Neural cell (in vitro differentiated cells): ENCODE measurements around the gene CAMSAP2. TPM values are rescaled to one million over a fixed set of nuclear protein-coding genes. Genes with fewer than 3 reads are reported as not detected.

Experiments
- H2AFZ ChIP-seq: fragments of 200-600, 300-800 bp; sonication (generic), shearing (Covaris generic); 2 replicates; pipeline ENCODE4 v1.6.0; 2014; ENCODE audit warnings: low read depth, mild to moderate bottlenecking, antibody characterized with exemption, low read length, moderate library complexity
- H3F3A ChIP-seq: fragments of 200-600 bp; shearing (Covaris generic); 2 replicates; pipeline ENCODE4 v1.6.1; 2016; ENCODE audit warnings: mild to moderate bottlenecking, moderate library complexity, mixed read lengths, antibody characterized with exemption, low read length; ENCODE audit not compliant: insufficient read depth, poor library complexity, severe bottlenecking
- H3K27ac ChIP-seq: fragments of 200-600, 300-800 bp; sonication (generic), shearing (Covaris generic); 2 replicates; pipeline ENCODE4 v1.5.1; 2014; ENCODE audit warnings: mild to moderate bottlenecking, low read length, moderate library complexity
- H3K27me3 ChIP-seq: fragments of 300-800, 200-600 bp; sonication (generic), shearing (Covaris generic); 2 replicates; pipeline ENCODE4 v1.6.0; 2014; ENCODE audit warnings: mild to moderate bottlenecking, low read depth, low read length, moderate library complexity; ENCODE audit not compliant: insufficient read depth
- H3K36me3 ChIP-seq: fragments of 300-800, 200-600 bp; sonication (generic), shearing (Covaris generic); 2 replicates; pipeline ENCODE4 v1.5.1; 2014; ENCODE audit warnings: mild to moderate bottlenecking, antibody characterized with exemption, low read length, moderate library complexity; ENCODE audit not compliant: insufficient read depth
- H3K4me2 ChIP-seq: fragments of 300-800, 200-600 bp; sonication (generic), shearing (Covaris generic); 2 replicates; pipeline ENCODE4 v1.6.0; 2014; ENCODE audit warnings: mild to moderate bottlenecking, low read length
- H3K4me3 ChIP-seq: fragments of 300-800, 200-600 bp; sonication (generic), shearing (Covaris generic); 2 replicates; pipeline ENCODE4 v1.5.1; 2014; ENCODE audit warnings: mild to moderate bottlenecking, low read length, moderate library complexity
- H3K79me2 ChIP-seq: fragments of 200-600 bp; shearing (Covaris generic); replicated peaks from 2 replicates; pipeline ENCODE4 v1.6.0; 2014; ENCODE audit warnings: mild to moderate bottlenecking, low read length, moderate library complexity; ENCODE audit not compliant: insufficient read depth
- H3K9ac ChIP-seq: fragments of 300-800, 200-600 bp; sonication (generic), shearing (Covaris generic); 2 replicates; pipeline ENCODE4 v1.6.1; 2016; ENCODE audit warnings: mild to moderate bottlenecking, low read length, mixed read lengths
- H3K9me2 ChIP-seq: fragments of 200-600 bp; shearing (Covaris generic); 2 replicates; pipeline ENCODE4 v1.6.1; 2016; ENCODE audit warnings: mild to moderate bottlenecking, low read length, mixed read lengths; ENCODE audit not compliant: insufficient read depth
- H3K9me3 ChIP-seq: fragments of 200-600, 300-800 bp; sonication (generic), shearing (Covaris generic); 2 replicates; pipeline ENCODE4 v1.6.1; 2016; ENCODE audit warnings: mild to moderate bottlenecking, mixed run types, low read length, moderate library complexity, mixed read lengths
- H4K20me1 ChIP-seq: fragments of 200-600 bp; shearing (Covaris generic); 2 replicates; pipeline ENCODE4 v1.6.1; 2016; ENCODE audit warnings: mild to moderate bottlenecking, mixed run types; ENCODE audit not compliant: insufficient read depth
- EP300 ChIP-seq: fragments of 450-650 bp; conservative IDR thresholded peaks from 2 replicates; pipeline ENCODE4 v1.6.1; 2014; ENCODE audit warnings: antibody characterized with exemption, mild to moderate bottlenecking, moderate library complexity; ENCODE audit not compliant: poor library complexity, severe bottlenecking
- EZH2 ChIP-seq: fragments of 200-600, 300-800 bp; shearing (Covaris generic), sonication (generic); IDR thresholded peaks from 2 replicates; pipeline ENCODE4 v1.6.1; 2014; ENCODE audit warnings: antibody characterized with exemption, low read length, borderline replicate concordance, mild to moderate bottlenecking; ENCODE audit not compliant: insufficient read depth, poor library complexity, severe bottlenecking
- MXI1 ChIP-seq: fragments of 450-650 bp; conservative IDR thresholded peaks from 2 replicates; pipeline ENCODE4 v1.6.1; 2014; ENCODE audit warnings: antibody characterized with exemption, mild to moderate bottlenecking; ENCODE audit not compliant: poor library complexity, severe bottlenecking
- POLR2AphosphoS5 ChIP-seq: IDR thresholded peaks from 2 replicates; pipeline ENCODE4 v1.6.1; 2012
- RAD21 ChIP-seq: fragments of 450-650 bp; conservative IDR thresholded peaks from 2 replicates; pipeline ENCODE4 v1.6.1; 2014; ENCODE audit warnings: antibody characterized with exemption, mild to moderate bottlenecking, moderate library complexity
- SMC3 ChIP-seq: fragments of 450-650 bp; conservative IDR thresholded peaks from 2 replicates; pipeline ENCODE4 v1.6.1; 2014; ENCODE audit warnings: antibody characterized with exemption, mild to moderate bottlenecking, moderate library complexity; ENCODE audit not compliant: poor library complexity
- TAF1 ChIP-seq: IDR thresholded peaks from 2 replicates; pipeline ENCODE4 v1.6.1; 2012; ENCODE audit warnings: low read depth
- polyA plus RNA-seq: library from polyadenylated mRNA; depleted of rRNA; stranded (reverse); fragments of >200 nt; gene quantifications from 2 replicates; pipeline ENCODE4 v1.2.3, GENCODE V29; 2014
- TF ChIP-seq, protein P1 (sequence below): IDR thresholded peaks from 2 replicates; pipeline ENCODE4 v1.6.1; 2012; ENCODE audit warnings: borderline replicate concordance
- TF ChIP-seq, protein P2 (sequence below): fragments of 450-650 bp; IDR thresholded peaks from 2 replicates; pipeline ENCODE4 v1.5.1; 2014; ENCODE audit warnings: antibody characterized with exemption, mild to moderate bottlenecking, moderate library complexity; ENCODE audit not compliant: poor library complexity, severe bottlenecking

The CAMSAP2 gene
- polyA plus RNA-seq, 1 donor from 2014 or later, result 52.7 TPM

DNA sequence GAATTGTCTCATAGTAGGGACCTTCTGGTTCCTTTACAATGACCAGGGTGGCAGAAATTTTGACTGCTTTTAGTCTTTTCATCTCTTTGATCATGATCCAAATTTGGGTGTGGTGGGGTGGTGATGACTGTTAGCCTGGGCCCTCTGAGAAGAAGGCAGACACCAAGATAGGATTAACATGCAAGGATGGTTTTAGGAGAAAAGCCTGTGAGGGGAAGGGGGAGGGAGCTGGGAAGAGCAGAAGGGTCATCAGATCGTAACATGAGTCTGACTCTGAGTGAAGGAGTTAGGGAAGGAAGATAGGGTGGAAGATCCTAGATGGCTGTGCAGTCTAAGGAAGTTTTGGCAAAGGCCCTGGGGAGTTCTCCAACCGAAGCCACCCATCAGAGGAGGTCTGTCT lies 28.5 kb upstream of the CAMSAP2 start:
- no peaks in the 10 kb centered on the region for H3K36me3 ChIP-seq
- no peaks in the 10 kb centered on the region for H4K20me1 ChIP-seq
- H3K79me2 ChIP-seq, result no peaks in the 10 kb centered on the region
- H3K9ac ChIP-seq, result no peak overlapping the region
- H3K9me3 ChIP-seq, result no peaks in the 10 kb centered on the region
- H3K4me3 ChIP-seq, result no peak overlapping the region
- no peaks in the 10 kb centered on the region for H3K9me2 ChIP-seq
- H3K4me2 ChIP-seq, result no peak overlapping the region
- no peak overlapping the region for H2AFZ ChIP-seq
- H3K27me3 ChIP-seq, result no peaks in the 10 kb centered on the region
- H3K27ac ChIP-seq, result no peak overlapping the region
- H3F3A ChIP-seq, result no peaks in the 10 kb centered on the region
- TF ChIP-seq RAD21 (no peak), TAF1 (no peak), EP300 (no peak), POLR2AphosphoS5 (no peak)
- TF ChIP-seq, protein P1, sequence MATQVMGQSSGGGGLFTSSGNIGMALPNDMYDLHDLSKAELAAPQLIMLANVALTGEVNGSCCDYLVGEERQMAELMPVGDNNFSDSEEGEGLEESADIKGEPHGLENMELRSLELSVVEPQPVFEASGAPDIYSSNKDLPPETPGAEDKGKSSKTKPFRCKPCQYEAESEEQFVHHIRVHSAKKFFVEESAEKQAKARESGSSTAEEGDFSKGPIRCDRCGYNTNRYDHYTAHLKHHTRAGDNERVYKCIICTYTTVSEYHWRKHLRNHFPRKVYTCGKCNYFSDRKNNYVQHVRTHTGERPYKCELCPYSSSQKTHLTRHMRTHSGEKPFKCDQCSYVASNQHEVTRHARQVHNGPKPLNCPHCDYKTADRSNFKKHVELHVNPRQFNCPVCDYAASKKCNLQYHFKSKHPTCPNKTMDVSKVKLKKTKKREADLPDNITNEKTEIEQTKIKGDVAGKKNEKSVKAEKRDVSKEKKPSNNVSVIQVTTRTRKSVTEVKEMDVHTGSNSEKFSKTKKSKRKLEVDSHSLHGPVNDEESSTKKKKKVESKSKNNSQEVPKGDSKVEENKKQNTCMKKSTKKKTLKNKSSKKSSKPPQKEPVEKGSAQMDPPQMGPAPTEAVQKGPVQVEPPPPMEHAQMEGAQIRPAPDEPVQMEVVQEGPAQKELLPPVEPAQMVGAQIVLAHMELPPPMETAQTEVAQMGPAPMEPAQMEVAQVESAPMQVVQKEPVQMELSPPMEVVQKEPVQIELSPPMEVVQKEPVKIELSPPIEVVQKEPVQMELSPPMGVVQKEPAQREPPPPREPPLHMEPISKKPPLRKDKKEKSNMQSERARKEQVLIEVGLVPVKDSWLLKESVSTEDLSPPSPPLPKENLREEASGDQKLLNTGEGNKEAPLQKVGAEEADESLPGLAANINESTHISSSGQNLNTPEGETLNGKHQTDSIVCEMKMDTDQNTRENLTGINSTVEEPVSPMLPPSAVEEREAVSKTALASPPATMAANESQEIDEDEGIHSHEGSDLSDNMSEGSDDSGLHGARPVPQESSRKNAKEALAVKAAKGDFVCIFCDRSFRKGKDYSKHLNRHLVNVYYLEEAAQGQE, result no peak
- TF ChIP-seq, protein P2, sequence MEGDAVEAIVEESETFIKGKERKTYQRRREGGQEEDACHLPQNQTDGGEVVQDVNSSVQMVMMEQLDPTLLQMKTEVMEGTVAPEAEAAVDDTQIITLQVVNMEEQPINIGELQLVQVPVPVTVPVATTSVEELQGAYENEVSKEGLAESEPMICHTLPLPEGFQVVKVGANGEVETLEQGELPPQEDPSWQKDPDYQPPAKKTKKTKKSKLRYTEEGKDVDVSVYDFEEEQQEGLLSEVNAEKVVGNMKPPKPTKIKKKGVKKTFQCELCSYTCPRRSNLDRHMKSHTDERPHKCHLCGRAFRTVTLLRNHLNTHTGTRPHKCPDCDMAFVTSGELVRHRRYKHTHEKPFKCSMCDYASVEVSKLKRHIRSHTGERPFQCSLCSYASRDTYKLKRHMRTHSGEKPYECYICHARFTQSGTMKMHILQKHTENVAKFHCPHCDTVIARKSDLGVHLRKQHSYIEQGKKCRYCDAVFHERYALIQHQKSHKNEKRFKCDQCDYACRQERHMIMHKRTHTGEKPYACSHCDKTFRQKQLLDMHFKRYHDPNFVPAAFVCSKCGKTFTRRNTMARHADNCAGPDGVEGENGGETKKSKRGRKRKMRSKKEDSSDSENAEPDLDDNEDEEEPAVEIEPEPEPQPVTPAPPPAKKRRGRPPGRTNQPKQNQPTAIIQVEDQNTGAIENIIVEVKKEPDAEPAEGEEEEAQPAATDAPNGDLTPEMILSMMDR, result no peak

DNA sequence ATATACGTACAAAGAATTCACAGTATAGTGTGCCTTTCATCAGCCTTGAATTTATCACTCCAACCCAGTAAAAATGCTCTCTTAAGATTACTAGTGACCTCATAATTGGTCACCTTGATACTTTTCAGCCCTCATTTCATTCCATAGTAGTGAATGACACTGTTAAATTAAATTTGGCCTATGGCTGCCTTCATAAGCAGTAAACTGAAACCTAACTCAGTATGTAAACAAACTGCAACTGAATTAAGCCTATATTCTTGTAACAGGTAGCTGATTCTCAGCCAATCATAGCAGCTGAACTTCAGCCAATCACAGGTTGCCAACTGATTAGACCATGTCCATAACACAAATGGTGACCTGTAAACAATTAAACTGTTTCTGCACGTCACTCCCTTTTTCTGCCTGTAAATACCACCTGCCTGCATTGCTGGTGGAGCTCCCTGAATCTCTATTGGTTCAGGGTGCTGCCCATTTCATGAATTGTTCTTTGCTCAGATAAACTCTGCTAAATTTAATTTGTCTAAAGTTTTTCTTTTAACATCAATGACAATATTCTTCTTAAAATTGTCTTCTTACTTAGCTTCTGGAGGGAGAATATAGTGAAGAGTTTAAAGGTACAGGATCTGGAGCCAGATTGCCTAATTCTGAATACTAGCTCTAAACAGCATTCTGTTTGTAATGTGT lies 24.0 kb upstream of the CAMSAP2 start:
- Histone ChIP-seq H3K4me3 (no peak overlapping the region), H3K4me2 (no peak overlapping the region), H3K27me3 (no peaks in the 10 kb centered on the region), H3K36me3 (no peaks in the 10 kb centered on the region), H3F3A (no peaks in the 10 kb centered on the region), H3K9me2 (no peaks in the 10 kb centered on the region), H3K9me3 (no peaks in the 10 kb centered on the region), H2AFZ (no peak overlapping the region), H3K27ac (no peak overlapping the region), H3K9ac (no peak overlapping the region), H3K79me2 (no peaks in the 10 kb centered on the region), H4K20me1 (no peaks in the 10 kb centered on the region)
- TF ChIP-seq, protein P1, result no peak
- TF ChIP-seq EP300, result no peak
- TF ChIP-seq TAF1, result no peak
- no peak for TF ChIP-seq SMC3
- TF ChIP-seq EZH2, result no peak
- TF ChIP-seq, protein P2, result no peak
- no peak for TF ChIP-seq POLR2AphosphoS5
- TF ChIP-seq RAD21, result no peak
- TF ChIP-seq MXI1, result no peak
